ENCODE measurements around the gene UNC13C.

UNC13C gene

GRCh38 chr15:54119051-54119450 is 140.8 kb downstream of the UNC13C start:
- no peak overlapping the region for H3K27ac ChIP-seq (ENCODE audit: poor library complexity, severe bottlenecking)
- peaks cover 14% of the 10 kb centered on the region for H3K27me3 ChIP-seq (ENCODE audit: insufficient read depth, poor library complexity, severe bottlenecking)
- DNase-seq (ENCODE audit: low spot score) (no peak), ATAC-seq (ENCODE audit: low read depth) (no peak)
- no peaks in the 10 kb centered on the region for H3K4me1 ChIP-seq (ENCODE audit: insufficient read depth, poor library complexity, severe bottlenecking)
- TF ChIP-seq CTCF (IDR thresholded peaks at IDR 0.05; ENCODE audit: poor library complexity, severe bottlenecking) = no peak
- no peaks in the 10 kb centered on the region for H3K36me3 ChIP-seq (ENCODE audit: low read depth)
- no peaks in the 10 kb centered on the region for H3K9me3 ChIP-seq (ENCODE audit: severe bottlenecking)
- no peak overlapping the region for H3K4me3 ChIP-seq (ENCODE audit: severe bottlenecking)

- Histone ChIP-seq H3K27ac (ENCODE audit: poor library complexity, severe bottlenecking) (no peak overlapping the region), H3K4me3 (ENCODE audit: severe bottlenecking) (no peak overlapping the region), H3K4me1 (ENCODE audit: insufficient read depth, poor library complexity, severe bottlenecking) (no peaks in the 10 kb centered on the region), H3K9me3 (ENCODE audit: severe bottlenecking) (no peaks in the 10 kb centered on the region), H3K27me3 (ENCODE audit: insufficient read depth, poor library complexity, severe bottlenecking) (peaks cover 3% of the 10 kb centered on the region), H3K36me3 (ENCODE audit: low read depth) (no peaks in the 10 kb centered on the region)
- no peak for DNase-seq (ENCODE audit: low spot score)
- ATAC-seq (ENCODE audit: low read depth) = no peak
- no peak for TF ChIP-seq CTCF (IDR thresholded peaks at IDR 0.05; ENCODE audit: poor library complexity, severe bottlenecking)
These were observed 142.8 kb downstream of the UNC13C start for GRCh38 chr15:54120949-54121463.

- TF ChIP-seq CTCF (IDR thresholded peaks at IDR 0.05; ENCODE audit: poor library complexity, severe bottlenecking) = no peak
- Histone ChIP-seq H3K27me3 (ENCODE audit: insufficient read depth, poor library complexity, severe bottlenecking) (no peaks in the 10 kb centered on the region), H3K4me1 (ENCODE audit: insufficient read depth, poor library complexity, severe bottlenecking) (no peaks in the 10 kb centered on the region), H3K9me3 (ENCODE audit: severe bottlenecking) (no peaks in the 10 kb centered on the region), H3K27ac (ENCODE audit: poor library complexity, severe bottlenecking) (no peak overlapping the region), H3K36me3 (ENCODE audit: low read depth) (no peaks in the 10 kb centered on the region), H3K4me3 (ENCODE audit: severe bottlenecking) (no peak overlapping the region)
- no peak for ATAC-seq (ENCODE audit: low read depth)
- no peak for DNase-seq (ENCODE audit: low spot score)
These were observed 149.3 kb downstream of the UNC13C start for GRCh38 chr15:54127574-54127973.

- no peak for DNase-seq (ENCODE audit: low spot score)
- TF ChIP-seq CTCF (IDR thresholded peaks at IDR 0.05; ENCODE audit: poor library complexity, severe bottlenecking) = no peak
- no peaks in the 10 kb centered on the region for H3K4me1 ChIP-seq (ENCODE audit: insufficient read depth, poor library complexity, severe bottlenecking)
- H3K27me3 ChIP-seq (ENCODE audit: insufficient read depth, poor library complexity, severe bottlenecking) = no peaks in the 10 kb centered on the region
- peak; percentile 92 for ATAC-seq (ENCODE audit: low read depth)
- H3K9me3 ChIP-seq (ENCODE audit: severe bottlenecking) = no peaks in the 10 kb centered on the region
- no peaks in the 10 kb centered on the region for H3K36me3 ChIP-seq (ENCODE audit: low read depth)
- no peak overlapping the region for H3K4me3 ChIP-seq (ENCODE audit: severe bottlenecking)
- no peak overlapping the region for H3K27ac ChIP-seq (ENCODE audit: poor library complexity, severe bottlenecking)
These were observed 153.2 kb downstream of the UNC13C start for GRCh38 chr15:54131410-54131809.

GRCh38 chr15:54149115-54149531 is 170.9 kb downstream of the UNC13C start:
- no peak for DNase-seq (ENCODE audit: low spot score)
- no peak overlapping the region for H3K4me3 ChIP-seq (ENCODE audit: severe bottlenecking)
- no peak overlapping the region for H3K27ac ChIP-seq (ENCODE audit: poor library complexity, severe bottlenecking)
- no peaks in the 10 kb centered on the region for H3K36me3 ChIP-seq (ENCODE audit: low read depth)
- no peak; the same call in 2 of the 3 replicates for ATAC-seq (ENCODE audit: low read depth)
- no peak for TF ChIP-seq CTCF (IDR thresholded peaks at IDR 0.05; ENCODE audit: poor library complexity, severe bottlenecking)
- H3K9me3 ChIP-seq (ENCODE audit: severe bottlenecking) = no peaks in the 10 kb centered on the region
- H3K27me3 ChIP-seq (ENCODE audit: insufficient read depth, poor library complexity, severe bottlenecking) = peaks cover 10% of the 10 kb centered on the region
- no peaks in the 10 kb centered on the region for H3K4me1 ChIP-seq (ENCODE audit: insufficient read depth, poor library complexity, severe bottlenecking)
